A673 (cell line): Measurements from ENCODE around the gene WNT11. TPM values are rescaled to one million over a fixed set of nuclear protein-coding genes. Genes with fewer than 3 reads are reported as not detected.

Source experiments
- BruUV-seq: library from RNA; stranded (reverse); fragments of 400-500 nt; replicated peaks from 2 replicates; lab custom pipeline; 2021; lab: Mats Ljungman, UMichigan
- CTCF ChIA-PET: fragments of 300-600 bp; sonication (Branson Sonifier 250); formaldehyde crosslinking; loops from one replicate; lab custom pipeline; 2022; ENCODE audit warnings: antibody characterized with exemption; lab: Charles Lee
- POLR2A ChIA-PET: fragments of 300-600 bp; sonication (Branson Sonifier 250); formaldehyde crosslinking; loops from one replicate; lab custom pipeline; 2022; ENCODE audit warnings: antibody characterized with exemption; ENCODE audit not compliant: low non-redundant PET; lab: Charles Lee
- DNase-seq: peaks from one replicate; pipeline ENCODE4 v3.0.0-alpha.2; 2015; ENCODE audit warnings: low spot score
- H3K27ac ChIP-seq: fragments of 200-600 bp; sonication (generic); 2 replicates; pipeline ENCODE4 v1.5.1; 2016; ENCODE audit warnings: mixed run types, low read depth, mild to moderate bottlenecking, mixed read lengths, antibody characterized with exemption, low read length; ENCODE audit not compliant: poor library complexity, severe bottlenecking
- H3K27me3 ChIP-seq: fragments of 200-600 bp; sonication (generic); replicated peaks from 2 replicates; pipeline ENCODE4 v1.6.1; 2017; ENCODE audit warnings: mixed run types, low read depth, mild to moderate bottlenecking, mixed read lengths, antibody characterized with exemption, low read length; ENCODE audit not compliant: insufficient read depth, poor library complexity
- H3K36me3 ChIP-seq: fragments of 200-600 bp; sonication (generic); 2 replicates; pipeline ENCODE4 v1.6.1; 2016; ENCODE audit warnings: mixed run types, mild to moderate bottlenecking, mixed read lengths, antibody characterized with exemption, low read length; ENCODE audit not compliant: insufficient read depth, poor library complexity, severe bottlenecking
- H3K4me1 ChIP-seq: fragments of 200-600 bp; sonication (generic); 2 replicates; pipeline ENCODE4 v1.6.1; 2017; ENCODE audit warnings: mixed run types, mild to moderate bottlenecking, mixed read lengths, antibody characterized with exemption, low read length; ENCODE audit not compliant: insufficient read depth, poor library complexity, severe bottlenecking
- H3K4me3 ChIP-seq: fragments of 200-600 bp; sonication (generic); 2 replicates; pipeline ENCODE4 v1.5.1; 2016; ENCODE audit warnings: low read depth, mixed run types, mild to moderate bottlenecking, mixed read lengths, low read length; ENCODE audit not compliant: poor library complexity, severe bottlenecking
- H3K9me3 ChIP-seq: fragments of 200-600 bp; sonication (generic); 2 replicates; pipeline ENCODE4 v1.6.1; 2016; ENCODE audit warnings: mixed run types, low read depth, mild to moderate bottlenecking, mixed read lengths, antibody characterized with exemption, low read length; ENCODE audit not compliant: poor library complexity, severe bottlenecking
- EZH2 ChIP-seq: fragments of 200-600 bp; sonication (generic); IDR thresholded peaks from 2 replicates; pipeline ENCODE4 v1.6.1; 2017; ENCODE audit warnings: borderline replicate concordance, low read depth, mild to moderate bottlenecking, mixed read lengths, antibody characterized with exemption, low read length; ENCODE audit not compliant: poor library complexity, severe bottlenecking
- intact Hi-C: fragments of 100-400 bp; cut with micrococcal nuclease; formaldehyde crosslinking; loops from one replicate; pipeline ENCODE4 v1.10.0; 2022; ENCODE audit not compliant: unreplicated experiment
- total RNA-seq: library from RNA; stranded (reverse); gene quantifications from 2 replicates; pipeline ENCODE4 v1.2.3, GENCODE V29; 2021
- TF ChIP-seq, protein P1 (sequence below): fragments of 300-800, 200-600 bp; sonication (generic); conservative IDR thresholded peaks from 2 replicates; pipeline ENCODE4 v1.5.1; 2017; ENCODE audit warnings: low read depth, mild to moderate bottlenecking, antibody characterized with exemption, low read length, moderate library complexity, mixed read lengths

The WNT11 gene
- total RNA-seq, 1 experiment from 2014 or later: 1.2 TPM

GRCh38 chr11:76143274-76143673, 63.0 kb downstream of the WNT11 start:
- no peak overlapping the region for H3K4me3 ChIP-seq
- H3K27me3 ChIP-seq: no peaks in the 10 kb centered on the region
- ChIA-PET CTCF (no interaction called here), POLR2A (no interaction called here)
- no peaks in the 10 kb centered on the region for H3K9me3 ChIP-seq
- no peaks in the 10 kb centered on the region for H3K36me3 ChIP-seq
- DNase-seq: no peak
- H3K4me1 ChIP-seq: no peaks in the 10 kb centered on the region
- TF ChIP-seq, protein P1, sequence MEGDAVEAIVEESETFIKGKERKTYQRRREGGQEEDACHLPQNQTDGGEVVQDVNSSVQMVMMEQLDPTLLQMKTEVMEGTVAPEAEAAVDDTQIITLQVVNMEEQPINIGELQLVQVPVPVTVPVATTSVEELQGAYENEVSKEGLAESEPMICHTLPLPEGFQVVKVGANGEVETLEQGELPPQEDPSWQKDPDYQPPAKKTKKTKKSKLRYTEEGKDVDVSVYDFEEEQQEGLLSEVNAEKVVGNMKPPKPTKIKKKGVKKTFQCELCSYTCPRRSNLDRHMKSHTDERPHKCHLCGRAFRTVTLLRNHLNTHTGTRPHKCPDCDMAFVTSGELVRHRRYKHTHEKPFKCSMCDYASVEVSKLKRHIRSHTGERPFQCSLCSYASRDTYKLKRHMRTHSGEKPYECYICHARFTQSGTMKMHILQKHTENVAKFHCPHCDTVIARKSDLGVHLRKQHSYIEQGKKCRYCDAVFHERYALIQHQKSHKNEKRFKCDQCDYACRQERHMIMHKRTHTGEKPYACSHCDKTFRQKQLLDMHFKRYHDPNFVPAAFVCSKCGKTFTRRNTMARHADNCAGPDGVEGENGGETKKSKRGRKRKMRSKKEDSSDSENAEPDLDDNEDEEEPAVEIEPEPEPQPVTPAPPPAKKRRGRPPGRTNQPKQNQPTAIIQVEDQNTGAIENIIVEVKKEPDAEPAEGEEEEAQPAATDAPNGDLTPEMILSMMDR: no peak
- TF ChIP-seq EZH2: no peak
- H3K27ac ChIP-seq: no peak overlapping the region
- intact Hi-C loops: no loop called here
- no TSS peak for BruUV-seq

DNA sequence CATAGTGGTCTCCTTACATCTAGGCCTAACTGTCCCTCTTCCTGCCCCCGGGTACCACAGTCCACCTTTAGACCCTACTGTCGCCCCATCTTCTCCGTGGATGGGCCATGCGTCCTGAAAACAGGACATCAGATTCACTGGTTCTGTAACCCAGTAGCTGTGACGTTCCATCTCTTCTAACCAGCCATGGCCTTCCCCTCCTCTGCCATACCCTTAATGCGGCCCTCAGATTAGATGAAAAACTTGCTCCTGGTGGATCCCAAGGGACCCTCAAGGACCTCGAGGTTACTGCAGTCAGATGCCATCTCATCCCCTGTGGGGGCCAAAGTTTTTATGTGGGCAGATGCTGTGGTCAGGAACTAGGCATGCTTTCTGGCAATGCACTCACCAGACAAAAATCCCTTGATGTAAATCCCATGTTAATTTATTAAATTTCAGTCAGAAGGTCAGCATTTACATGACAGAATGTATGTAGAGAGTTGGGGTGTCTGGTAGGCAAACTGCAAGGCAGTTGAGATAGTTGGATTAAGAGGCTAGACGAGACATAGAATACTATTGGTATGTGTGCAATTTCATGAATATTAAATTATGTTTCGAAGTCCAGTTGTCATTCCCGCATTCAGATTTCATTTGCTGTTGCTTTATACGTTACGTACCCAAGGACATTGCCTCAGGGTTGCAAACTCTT, 64.3 kb downstream of the WNT11 start:
- CTCF ChIA-PET: no interaction called here
- intact Hi-C loops: no loop called here
- Histone ChIP-seq H3K36me3 (no peaks in the 10 kb centered on the region), H3K4me1 (no peaks in the 10 kb centered on the region), H3K9me3 (no peaks in the 10 kb centered on the region), H3K4me3 (no peak overlapping the region), H3K27me3 (no peaks in the 10 kb centered on the region), H3K27ac (no peak overlapping the region)
- DNase-seq: no peak
- TF ChIP-seq, protein P1: no peak
- TF ChIP-seq EZH2: no peak
- no TSS peak for BruUV-seq
- POLR2A ChIA-PET: no interaction called here

DNA sequence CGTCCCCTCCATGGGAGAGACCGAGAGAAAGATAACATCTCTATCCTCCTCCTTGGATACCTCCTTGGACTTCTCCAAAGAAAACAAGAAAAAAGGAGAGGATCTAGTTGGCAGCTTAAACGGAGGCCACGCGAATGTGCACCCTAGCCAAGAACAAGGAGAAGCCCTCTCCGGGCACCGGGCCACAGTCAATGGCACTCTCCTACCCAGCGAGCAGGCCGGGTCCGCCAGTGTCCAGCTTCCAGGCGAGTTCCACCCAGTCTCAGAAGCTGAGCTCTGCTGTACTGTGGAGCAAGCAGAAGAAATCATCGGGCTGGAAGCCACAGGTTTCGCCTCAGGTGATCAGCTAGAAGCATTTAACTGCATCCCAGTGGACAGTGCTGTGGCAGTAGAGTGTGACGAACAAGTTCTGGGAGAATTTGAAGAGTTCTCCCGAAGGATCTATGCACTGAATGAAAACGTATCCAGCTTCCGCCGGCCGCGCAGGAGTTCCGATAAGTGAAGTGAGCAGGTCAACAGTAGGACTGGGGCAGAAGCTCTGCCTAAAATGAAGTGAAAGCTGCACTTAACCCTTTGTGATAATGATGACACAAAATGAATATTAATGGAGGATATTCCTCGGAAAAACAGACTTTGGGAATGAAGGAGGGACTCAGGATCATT, 65.3 kb downstream of the WNT11 start:
- H3K27me3 ChIP-seq: no peaks in the 10 kb centered on the region
- no peaks in the 10 kb centered on the region for H3K36me3 ChIP-seq
- TF ChIP-seq, protein P1: no peak
- no peak for TF ChIP-seq EZH2
- no peaks in the 10 kb centered on the region for H3K4me1 ChIP-seq
- POLR2A ChIA-PET: no interaction called here
- intact Hi-C loops: no loop called here
- CTCF ChIA-PET: no interaction called here
- H3K4me3 ChIP-seq: no peak overlapping the region
- DNase-seq: no peak
- no peak overlapping the region for H3K27ac ChIP-seq
- no peaks in the 10 kb centered on the region for H3K9me3 ChIP-seq
- BruUV-seq: no TSS peak
